Stimulated activated CD4-positive, alpha-beta T cell treated with anti-CD3 and anti-CD28 coated beads, Interleukin-12 subunit alpha, Interleukin-12 subunit beta, amount 100 ng/mL, for 24 hours (primary cell): ENCODE results near the gene CYSLTR2.

ENCODE experiments used
- DNase-seq, 2 experiments: peaks; one replicate each; pipeline ENCODE4 v3.0.0-alpha.2; 2020; ENCODE audit warnings: low read depth in 2 of 2

Gene CYSLTR2, protein sequence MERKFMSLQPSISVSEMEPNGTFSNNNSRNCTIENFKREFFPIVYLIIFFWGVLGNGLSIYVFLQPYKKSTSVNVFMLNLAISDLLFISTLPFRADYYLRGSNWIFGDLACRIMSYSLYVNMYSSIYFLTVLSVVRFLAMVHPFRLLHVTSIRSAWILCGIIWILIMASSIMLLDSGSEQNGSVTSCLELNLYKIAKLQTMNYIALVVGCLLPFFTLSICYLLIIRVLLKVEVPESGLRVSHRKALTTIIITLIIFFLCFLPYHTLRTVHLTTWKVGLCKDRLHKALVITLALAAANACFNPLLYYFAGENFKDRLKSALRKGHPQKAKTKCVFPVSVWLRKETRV

DNA sequence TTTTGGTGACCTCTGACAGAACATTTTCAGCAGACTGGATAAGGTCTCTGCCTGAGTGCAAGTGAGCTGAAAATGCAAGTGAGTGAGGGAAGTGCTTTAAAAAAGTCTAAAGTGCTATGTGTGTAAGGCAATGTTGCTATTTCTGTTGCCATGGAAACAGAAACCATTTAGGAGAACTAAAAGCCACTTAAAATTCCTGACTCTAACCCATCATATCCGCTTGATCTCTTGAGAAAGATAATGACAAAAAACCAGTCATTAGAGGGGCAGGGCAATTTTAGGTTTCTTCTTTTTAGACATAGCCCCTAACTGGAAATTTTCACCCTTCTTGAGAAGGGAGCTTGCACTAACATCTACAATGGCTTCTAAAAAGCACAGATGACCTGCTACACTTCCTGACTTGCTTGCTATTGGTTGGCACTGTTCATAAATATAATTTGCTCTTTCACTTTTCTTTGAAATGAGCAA, at the start of gene CYSLTR2:
CYSLTR2 (plus strand) TSS at position 458 of the 468 bp plus-strand sequence. CDS start 52,889 bp downstream, outside the sequence.
- no peak for DNase-seq

DNA sequence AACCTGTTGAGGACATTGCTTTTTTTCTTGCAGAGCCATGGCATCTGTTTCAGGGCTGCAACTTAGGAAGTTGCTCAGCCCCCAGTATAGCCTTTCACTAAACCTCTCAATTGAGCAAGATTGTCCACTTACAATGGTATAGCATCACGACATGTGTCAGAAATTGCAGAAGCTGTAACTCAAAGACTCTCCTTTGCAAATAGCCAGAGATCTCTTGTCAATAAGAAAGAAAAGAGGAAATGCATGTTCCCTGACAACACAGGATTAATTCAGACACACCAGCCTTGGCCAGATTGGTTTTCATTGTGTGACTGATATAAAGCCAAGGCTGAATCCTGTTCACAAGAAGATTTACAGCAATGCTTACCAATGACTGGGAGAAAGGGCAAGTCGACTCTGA, 38.7 kb upstream of the CYSLTR2 start:
- no peak for DNase-seq

DNA sequence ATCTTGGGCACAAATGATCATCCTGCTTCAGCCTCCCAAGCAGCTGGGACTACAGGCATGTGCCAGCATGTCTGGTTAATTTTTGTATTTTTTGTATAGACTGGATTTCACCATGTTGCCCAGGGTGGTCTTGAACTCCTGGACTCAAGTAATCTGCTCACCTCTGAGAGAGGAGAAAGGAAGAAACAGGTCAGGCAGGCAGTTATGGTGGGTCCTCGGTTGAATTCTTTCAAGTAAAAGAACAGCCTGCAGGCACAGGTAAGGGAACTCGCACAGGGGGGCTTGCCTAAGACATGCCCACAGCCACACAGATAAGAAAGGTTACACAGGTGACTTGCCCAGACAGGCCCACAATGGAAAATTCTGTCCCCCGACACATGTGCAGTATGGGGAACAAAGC, 34.8 kb upstream of the CYSLTR2 start:
- DNase-seq: no peak

DNA sequence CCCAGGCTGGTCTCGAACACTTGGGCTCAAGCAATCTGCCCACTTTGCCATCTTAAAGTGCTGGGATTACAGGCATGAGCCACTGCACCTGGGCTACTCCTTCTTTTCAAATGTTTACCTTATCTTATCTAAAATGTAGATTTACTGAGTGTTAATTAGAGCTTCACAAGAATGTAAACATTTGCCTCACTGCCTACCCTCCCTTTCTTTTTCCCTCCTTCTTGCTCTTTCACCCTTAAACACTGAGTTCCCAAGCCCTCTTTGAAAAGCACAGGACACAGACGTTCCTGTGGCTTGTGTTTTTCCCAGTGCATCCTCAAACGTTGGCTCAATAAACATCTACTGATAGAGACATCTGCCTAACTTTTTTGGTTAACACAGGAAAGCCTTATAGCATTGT, 32.7 kb upstream of the CYSLTR2 start:
- no peak for DNase-seq

DNA sequence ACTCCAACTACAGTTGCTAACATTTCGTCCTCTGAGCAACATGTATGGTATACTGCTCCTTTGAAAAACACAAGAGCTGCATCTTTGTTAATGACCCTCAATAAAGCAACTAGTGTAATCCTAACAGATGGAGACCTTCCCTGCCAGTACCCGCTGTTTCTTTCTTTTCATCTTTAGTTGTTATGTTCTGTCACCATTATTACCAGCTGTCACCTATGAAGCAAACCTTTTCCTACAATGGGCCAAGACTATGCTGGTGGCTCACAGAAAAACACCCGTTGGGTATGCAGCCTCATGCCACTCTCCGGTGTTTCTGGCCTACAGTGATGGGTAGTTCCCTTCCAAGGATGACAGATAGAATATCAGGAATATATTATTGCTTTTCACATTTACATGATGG, 29.7 kb upstream of the CYSLTR2 start:
- DNase-seq: no peak

DNA sequence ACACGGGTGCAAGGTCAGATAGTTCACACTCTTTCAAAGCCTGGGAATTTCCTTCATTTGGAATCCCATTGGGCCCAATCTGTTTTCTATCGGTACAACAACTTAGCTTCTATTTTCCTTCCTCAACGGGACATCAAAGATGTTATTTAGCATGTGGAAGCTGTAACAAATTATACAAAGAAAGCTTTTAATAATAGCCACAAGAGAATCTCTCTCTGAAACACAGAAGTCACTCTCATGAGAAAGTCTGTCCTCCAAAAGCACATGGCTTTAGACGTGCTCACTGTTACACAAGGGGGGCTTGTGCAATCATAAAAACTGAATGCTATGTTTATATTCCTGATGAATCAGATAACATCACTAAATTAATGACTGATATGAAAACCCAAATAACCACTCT, 28.9 kb upstream of the CYSLTR2 start:
- DNase-seq: no peak

DNA sequence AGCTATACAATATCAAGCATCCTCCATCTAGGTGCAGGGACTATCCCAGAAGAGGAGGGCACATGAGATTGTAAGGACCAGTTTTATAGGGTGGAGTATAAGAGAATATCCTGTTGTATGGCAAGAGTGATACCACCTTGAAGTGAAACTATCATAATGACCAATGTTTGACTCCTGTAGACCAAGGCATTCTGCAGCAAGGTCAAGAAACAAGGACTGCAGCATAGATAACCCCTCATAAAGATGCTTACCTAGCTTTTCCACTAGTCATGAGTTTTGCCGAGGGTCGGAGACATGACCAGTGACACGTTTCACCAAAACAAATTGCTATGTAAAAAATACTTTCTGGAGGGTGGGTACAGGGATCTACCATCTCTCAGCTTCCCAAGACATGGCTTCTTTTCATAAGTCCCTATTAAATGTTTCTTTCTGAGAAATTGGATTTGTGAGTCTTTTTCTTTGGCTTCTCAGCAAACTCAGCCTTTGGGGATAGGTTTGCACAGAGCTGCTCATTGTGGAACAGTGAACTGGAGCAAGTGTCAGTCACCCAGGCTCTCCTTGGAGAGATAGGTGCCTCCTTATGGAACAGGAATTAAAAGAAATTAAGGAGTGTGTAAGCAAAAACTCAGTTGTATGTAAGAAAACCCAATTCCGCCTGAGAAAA, 28.2 kb upstream of the CYSLTR2 start:
- no peak for DNase-seq

DNA sequence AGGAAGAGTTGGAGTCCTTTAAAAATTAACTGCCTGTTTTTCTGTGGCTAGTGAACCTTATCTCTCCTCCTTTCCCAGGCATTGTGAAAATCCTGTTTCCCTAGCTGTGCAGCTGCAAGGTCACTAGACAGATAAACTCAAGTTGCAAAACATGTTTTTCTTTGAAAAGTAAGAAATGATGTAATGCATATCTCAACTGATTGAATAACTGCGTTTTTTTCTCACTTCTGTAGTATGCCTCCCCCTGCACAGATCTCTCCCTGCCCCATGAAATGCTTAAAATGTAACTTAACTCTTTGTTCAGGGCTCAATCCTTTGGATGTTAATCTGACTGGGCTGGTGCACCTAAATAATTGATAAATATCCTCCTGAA, 27.7 kb upstream of the CYSLTR2 start:
- DNase-seq: no peak

DNA sequence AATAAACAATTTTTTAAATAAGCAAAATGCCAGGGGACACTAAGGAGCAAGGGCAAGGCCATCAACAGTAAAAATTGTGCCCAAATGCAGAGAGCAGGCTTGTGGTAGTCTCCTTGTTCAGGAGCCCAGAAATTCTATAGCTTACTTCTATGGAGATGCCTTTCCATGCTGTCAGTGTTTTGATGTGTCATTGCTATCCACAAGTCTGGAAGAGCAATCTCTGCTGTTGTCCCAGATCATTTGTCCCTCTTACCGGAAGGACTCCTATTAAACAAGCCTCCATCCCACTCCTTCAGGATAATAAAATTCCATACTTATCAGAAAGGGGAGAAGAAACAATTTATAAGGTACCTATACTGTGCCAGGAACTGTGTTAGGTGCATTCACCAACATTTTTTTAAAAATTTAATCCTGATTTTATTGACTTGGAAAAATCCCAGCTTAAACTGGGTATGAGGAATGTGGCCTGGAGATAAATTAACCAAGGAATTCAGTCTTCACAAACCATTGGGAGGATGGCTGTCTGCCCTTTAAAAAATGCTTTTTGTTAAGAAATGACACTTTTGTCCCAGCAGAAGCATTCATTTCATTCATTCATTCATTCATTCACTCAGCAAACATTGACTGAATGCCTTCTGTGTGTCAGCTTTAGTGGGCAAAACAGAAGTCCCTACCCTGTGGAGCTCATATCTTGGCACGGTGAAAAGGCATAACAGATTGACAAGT, 26.8 kb upstream of the CYSLTR2 start:
- no peak for DNase-seq

DNA sequence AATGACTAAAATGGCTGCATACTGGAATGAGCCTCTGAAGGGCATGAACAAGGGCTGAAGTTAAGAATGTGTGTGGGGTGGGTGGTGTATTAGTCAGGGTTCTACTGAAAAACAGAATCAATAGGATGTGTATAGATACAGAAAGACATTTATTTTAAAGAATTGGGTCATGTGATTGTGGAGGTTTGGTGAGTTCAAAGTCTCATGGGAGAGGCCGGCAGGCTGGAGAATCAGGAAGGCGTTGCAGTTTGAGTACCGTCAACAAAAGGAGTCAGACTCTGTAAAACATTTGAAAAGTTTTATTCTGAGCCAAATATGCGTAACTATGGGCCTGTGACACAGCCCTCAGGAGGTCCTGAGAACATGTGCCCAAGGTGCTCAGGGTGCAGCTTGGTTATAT, 24.5 kb upstream of the CYSLTR2 start:
- DNase-seq: no peak

DNA sequence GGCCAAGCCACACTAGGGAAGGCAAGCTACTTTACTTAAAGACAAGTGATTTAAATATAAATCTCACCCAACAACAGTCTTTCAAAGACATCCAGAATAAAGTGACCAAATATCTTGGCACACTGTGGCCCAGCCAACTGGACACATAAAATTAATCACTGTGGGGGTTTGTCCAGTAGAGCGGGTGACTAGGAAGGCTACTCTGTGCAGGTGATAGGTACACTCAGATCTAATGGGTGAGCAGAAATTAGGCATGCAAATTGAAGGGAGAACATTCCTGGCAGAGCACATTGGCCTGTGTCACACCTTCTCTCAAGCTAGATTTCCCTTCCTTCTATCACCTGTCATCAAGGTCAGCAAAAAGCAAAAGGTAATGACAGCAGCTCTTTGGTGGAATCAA, 23.4 kb upstream of the CYSLTR2 start:
- no peak for DNase-seq

DNA sequence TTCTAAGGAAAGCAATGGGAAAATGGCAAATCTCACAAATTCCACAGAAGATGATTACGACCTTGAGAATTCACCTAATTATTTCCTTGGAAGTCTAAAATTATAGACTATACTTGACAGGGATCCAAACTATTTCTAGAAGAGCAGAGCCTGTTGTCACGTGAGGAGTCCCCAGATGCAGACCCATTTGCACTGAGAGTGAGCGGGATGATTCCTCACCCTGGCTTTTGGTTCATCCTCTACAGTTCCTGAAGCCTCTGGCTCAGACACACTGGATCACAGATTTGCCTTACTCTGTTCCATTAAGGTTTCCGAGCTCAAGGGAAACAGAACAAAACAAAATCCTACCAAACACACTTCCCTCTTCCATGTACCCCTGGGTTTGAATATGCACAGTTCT, 23.0 kb upstream of the CYSLTR2 start:
- no peak for DNase-seq

DNA sequence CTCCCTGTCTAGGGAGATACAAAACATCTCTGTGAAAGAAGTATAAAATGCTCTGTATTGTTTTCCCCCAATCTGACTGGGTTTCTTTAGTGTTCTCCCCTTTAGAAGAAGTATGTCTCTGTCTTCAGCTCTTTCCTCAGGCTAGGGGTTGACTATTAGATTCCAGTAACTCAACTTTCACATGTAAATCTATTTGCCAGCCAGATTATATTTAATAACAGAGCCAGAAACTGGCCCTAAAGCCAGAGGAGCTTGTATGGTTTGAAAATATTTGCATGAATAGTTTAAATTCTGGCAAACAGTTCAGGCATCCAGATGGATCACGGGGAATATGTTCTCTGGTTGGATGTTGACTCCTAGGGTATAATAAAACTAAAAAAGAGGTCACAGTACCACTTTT, 22.3 kb upstream of the CYSLTR2 start:
- no peak for DNase-seq

DNA sequence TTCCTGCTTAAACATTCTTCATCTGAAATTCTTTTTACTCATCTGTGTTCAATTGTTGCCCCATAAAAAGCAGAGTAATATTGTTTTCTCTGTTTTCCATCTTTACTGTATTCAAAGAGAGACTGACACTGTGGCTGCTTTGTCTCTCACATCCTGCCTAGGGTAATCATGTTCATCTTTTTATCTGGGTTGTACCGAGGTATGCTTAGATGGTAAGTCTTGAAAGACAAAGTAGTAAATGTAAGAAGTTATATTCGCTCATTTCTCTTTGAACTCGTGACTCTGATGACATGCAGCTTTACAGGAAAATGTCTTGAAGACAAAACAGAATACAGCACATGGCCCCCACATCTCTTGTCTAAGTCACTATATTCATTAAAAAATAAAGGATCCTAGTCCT, 20.0 kb upstream of the CYSLTR2 start:
- DNase-seq: no peak

DNA sequence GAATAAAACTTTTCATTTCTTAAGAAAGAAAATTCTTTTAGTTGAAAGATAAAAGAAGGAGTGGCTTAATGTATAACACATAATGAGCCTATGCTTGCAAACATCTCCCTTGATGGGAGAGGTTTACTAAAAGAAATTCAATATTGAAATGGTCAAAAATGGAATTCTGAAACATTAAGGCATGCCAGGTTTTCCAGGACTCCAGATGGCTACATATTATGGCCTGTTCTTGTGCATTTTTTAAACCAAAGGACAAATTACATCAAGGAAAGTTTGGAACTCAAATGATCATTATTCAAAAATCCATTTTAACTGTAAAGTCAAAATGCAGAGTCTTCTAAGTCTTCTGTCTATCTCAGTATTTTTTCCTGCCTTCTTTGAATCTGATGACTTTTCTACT, 19.1 kb upstream of the CYSLTR2 start:
- no peak for DNase-seq

DNA sequence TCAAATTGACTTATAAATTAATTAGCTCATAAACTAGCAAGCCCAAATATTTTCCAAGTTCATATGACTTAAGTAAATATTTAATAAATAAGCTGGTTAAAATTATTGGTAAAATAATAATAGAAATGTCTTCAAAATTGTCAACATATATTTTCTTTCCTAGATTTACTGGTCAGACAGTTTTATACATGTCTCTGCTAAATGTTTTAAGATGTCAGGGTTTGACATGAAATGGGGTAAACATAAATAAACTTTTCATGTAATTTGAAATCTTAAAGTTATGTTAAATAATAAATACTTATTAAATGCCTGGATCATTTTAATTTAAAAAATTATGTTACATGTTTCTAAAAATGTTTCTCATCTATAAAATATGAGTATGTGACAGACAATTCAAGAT, 18.3 kb upstream of the CYSLTR2 start:
- no peak for DNase-seq

DNA sequence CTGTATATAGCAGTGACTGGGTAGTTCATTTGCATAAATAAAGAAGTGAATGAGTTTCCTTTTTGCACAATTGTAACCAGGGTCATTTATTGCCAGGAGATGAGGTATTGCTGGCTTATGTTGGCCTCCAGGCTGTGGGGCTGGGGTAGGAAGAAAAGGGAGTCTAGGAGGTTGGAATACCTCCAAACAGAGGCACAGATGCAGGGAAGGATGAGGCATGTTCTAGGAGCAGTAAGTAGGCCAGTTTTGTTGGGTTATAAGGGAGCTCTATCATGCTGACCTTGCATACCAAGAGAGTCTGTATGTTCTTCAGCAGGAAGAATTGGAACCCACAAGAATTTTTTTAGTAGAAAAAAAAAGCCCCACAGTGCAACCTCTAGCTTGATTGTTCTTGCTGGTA, 17.2 kb upstream of the CYSLTR2 start:
- DNase-seq: no peak

DNA sequence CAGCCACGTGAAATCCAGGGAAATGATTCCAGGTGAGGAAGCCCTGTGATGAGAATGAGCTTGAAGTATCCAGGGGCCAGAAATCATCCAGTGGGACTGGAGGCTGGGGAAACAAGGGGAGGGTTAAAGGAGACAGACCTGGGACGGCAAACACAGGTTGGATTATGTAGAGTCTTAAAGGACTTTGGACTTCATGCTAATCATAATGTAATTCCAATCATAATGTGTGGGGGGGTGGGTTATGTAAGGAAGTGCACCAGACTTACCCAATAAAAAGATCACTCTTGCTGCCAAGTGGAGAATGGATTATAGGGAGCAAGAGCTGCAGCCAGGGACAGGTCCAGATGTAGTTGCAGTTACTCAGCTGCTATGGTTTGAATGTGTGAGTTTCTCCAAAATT, 16.1 kb upstream of the CYSLTR2 start:
- DNase-seq: no peak

DNA sequence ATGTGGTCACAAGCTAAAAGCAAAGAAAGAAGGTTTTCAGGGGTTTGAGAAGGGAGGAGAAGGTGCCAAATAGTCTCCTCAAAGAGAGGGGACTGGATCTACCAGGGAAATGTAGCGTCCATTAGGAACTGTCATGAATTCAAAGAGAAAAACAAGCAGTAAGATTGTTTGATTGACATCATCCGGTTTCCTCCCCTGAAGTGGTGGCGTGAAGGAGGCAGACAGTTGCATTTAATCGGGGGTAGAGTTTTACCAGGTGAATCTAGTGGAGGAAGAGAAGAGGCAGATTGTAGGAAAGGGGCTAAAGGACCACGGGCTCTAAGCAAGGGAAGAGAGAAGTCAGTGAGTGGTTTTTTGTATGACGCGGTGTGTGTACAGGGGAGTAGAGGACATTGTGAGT, 13.0 kb upstream of the CYSLTR2 start:
- DNase-seq: no peak

DNA sequence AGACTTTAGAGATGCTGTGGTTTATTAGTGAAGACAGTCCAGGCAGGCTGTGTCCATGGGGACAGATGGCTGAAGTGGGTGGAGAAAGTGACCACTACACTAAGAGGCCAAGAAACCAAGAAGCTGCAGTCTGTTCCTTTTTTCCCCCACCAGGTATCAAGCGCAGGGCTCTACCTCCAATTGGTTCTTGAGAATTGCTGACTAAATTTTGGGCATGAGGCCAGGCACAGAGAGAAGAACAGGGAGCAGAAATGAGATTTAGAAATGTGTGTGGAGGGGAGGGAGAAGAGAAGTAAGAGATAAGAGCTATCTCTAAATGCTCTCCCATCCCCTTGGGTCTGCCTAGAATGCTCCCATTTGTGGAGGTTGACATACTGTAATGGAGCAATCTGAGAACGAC, 12.3 kb upstream of the CYSLTR2 start:
- no peak for DNase-seq

DNA sequence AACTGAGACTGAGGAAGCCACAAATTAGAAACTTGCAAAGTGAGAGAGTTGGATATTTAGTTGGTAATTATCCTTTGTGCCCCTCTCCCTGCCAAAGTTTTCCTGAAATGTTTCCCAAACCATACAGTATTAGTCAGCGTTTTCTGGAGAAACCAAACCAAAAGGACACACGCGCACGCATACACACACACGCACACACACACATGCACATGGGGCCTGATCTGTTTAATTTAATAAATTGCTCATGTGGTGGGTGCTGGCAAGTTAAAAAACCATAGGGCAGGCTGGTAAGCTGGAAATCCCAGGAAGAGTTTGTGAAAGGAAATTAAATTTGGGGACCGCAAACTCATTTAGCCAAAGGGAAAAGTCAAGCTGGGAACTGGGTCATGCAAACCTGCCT, 11.7 kb upstream of the CYSLTR2 start:
- no peak for DNase-seq

DNA sequence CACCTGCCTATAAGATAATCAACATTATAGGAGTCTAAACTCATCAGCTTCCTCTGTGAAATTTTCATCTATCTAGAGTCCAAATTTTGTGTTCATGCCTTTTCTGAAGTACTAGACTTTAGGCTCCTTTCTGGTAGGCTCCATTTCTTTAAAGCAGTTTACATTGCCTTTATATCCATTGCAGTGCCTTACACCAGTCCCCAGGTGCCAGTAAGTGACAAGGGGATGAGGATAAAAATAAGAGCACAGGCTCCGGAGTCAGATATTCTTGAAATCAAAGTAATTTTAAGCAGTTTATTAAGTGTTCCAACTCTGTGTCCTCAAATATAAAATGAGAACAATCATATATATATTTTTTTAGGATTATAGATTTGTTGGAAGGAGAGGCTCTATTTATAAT, 10.6 kb upstream of the CYSLTR2 start:
- DNase-seq: no peak

DNA sequence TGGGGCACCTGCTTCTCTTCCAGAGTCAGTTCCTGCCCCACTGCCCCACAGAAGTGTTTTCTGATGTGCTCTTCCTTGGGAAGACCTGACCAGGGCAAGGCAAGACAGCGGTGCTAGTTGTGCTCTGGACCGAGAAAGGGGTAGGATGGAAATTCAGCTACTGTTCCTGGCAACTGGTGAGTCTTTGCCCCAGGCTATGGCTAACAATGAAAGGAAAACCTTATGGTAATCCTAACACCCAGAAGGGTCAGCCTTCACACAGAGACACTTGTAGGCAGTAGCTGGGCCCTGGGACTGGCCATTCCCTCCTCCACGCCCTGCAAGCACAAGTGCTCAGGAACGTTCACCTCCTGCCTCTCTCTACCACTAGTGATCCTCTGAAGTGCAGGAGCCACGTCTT, 9.6 kb upstream of the CYSLTR2 start:
- DNase-seq: no peak
